Mucosa of descending colon (tissue), 3 donors: ENCODE measurements around the gene IL17C. TPM values are rescaled to one million over a fixed set of nuclear protein-coding genes. Genes with fewer than 3 reads are reported as not detected.
"Not testable (repeated sequence)": the region's sequence is repeated elsewhere in the genome, so short reads cannot be mapped to it uniquely, and the experiment has no call there.

Experiments
- ATAC-seq: fragments of 200-7000 bp; cut with Tn5 transposase; one replicate; pipeline ENCODE4 v1.9.1; 2020; ENCODE audit warnings: mild to moderate bottlenecking, moderate library complexity
- DNase-seq, 3 donors: peaks; one replicate each; pipeline ENCODE4 v3.0.0-alpha.2; 2020
- H3K36me3 ChIP-seq: fragments of 200-600 bp; one replicate; pipeline ENCODE4 v1.8.0; 2021; ENCODE audit warnings: low read depth, mild to moderate bottlenecking
- H3K4me1 ChIP-seq: fragments of 200-600 bp; one replicate; pipeline ENCODE4 v1.8.0; 2021; ENCODE audit warnings: low read depth, mild to moderate bottlenecking
- H3K4me3 ChIP-seq: fragments of 200-600 bp; one replicate; pipeline ENCODE4 v1.8.0; 2021; ENCODE audit warnings: mild to moderate bottlenecking
- H3K9me3 ChIP-seq: fragments of 200-600 bp; one replicate; pipeline ENCODE4 v1.8.0; 2021; ENCODE audit warnings: mild to moderate bottlenecking
- intact Hi-C, 2 donors: fragments of 100-400 bp; cut with DNase I in 1 of 2; cut with micrococcal nuclease in 1 of 2; formaldehyde crosslinking; loops; one replicate each; pipeline versions ENCODE4 v1.11.0 to v1.11.1; 2022; cut with DNase I, micrococcal nuclease
- total RNA-seq, 3 donors: library from RNA; stranded (reverse); fragmentation: NEBNext Ultra II Directional in 2 of 3; extraction: Animal tissue kit (Norgen Biotek cat#: 25700) in 2 of 3; gene quantifications; one replicate each; pipeline versions ENCODE4 v1.2.1 to v1.2.4, GENCODE V29; 2021 to 2023
- TF ChIP-seq, protein P1 (sequence below): fragments of 200-600 bp; IDR thresholded peaks from one replicate; pipeline ENCODE4 v1.8.0; 2022; ENCODE audit warnings: antibody characterized with exemption, mild to moderate bottlenecking
- donor health status: DM: no; HTN: no; CAD: no; lungs with moderate emphysema.
- donor health status: DM: no; HTN: no; CAD: no.
- donor health status: DM: no; HTN: yes; CAD: no.

IL17C gene
- total RNA-seq, 3 donors from 2014 or later: not detected

DNA sequence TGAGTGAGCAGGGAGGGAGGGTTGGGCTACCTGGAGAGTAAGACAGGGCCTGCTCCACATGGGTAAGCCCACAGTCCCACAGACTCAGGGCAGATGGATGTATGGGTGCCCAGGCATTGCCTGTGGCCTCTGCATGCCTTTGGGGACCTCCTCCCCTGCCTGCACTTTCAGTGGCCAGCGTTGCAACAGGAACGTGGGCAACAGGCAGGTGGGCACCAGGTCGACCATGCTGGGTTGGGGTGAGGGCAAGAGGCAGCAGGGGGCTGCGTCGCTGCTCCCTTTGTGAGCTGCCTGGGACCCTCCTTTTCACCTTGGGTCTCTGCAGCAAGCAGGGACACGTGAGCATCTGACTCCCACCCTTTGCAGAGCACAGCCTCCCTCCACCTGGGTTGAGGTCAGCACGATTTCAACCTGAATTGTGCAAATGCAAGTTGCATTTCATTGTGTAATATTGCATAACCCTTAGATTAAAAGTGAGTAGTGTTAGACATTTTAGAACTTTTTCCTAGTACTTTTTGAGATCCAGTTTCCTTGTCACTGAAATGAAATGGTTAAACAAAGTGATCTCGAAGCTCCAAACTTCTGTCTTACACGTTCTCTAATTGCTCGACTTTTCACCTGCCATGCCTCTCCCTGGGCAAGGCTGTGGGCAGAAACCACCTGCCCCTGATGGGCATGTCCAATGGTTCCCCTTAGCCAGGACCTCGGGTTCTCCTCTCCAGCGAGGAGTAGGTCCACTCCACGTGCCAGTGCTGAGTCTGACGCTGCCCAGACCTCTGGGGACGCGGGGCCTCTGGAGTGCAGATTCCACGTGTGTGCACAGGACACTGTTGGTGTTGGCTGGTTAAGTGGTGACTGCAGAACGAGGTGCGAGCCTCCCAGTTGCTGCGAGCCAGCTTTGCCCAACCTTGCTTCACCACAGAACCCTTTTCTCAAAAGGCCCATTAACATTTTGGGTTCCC is 32.9 kb upstream of the IL17C start:
- DNase-seq (no peak), ATAC-seq (no peak)
- Histone ChIP-seq H3K36me3 (no peaks in the 10 kb centered on the region), H3K4me3 (no peak overlapping the region), H3K4me1 (no peaks in the 10 kb centered on the region), H3K9me3 (no peaks in the 10 kb centered on the region)
- intact Hi-C loops: no loop called here
- TF ChIP-seq, protein P1, sequence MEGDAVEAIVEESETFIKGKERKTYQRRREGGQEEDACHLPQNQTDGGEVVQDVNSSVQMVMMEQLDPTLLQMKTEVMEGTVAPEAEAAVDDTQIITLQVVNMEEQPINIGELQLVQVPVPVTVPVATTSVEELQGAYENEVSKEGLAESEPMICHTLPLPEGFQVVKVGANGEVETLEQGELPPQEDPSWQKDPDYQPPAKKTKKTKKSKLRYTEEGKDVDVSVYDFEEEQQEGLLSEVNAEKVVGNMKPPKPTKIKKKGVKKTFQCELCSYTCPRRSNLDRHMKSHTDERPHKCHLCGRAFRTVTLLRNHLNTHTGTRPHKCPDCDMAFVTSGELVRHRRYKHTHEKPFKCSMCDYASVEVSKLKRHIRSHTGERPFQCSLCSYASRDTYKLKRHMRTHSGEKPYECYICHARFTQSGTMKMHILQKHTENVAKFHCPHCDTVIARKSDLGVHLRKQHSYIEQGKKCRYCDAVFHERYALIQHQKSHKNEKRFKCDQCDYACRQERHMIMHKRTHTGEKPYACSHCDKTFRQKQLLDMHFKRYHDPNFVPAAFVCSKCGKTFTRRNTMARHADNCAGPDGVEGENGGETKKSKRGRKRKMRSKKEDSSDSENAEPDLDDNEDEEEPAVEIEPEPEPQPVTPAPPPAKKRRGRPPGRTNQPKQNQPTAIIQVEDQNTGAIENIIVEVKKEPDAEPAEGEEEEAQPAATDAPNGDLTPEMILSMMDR: no peak

DNA sequence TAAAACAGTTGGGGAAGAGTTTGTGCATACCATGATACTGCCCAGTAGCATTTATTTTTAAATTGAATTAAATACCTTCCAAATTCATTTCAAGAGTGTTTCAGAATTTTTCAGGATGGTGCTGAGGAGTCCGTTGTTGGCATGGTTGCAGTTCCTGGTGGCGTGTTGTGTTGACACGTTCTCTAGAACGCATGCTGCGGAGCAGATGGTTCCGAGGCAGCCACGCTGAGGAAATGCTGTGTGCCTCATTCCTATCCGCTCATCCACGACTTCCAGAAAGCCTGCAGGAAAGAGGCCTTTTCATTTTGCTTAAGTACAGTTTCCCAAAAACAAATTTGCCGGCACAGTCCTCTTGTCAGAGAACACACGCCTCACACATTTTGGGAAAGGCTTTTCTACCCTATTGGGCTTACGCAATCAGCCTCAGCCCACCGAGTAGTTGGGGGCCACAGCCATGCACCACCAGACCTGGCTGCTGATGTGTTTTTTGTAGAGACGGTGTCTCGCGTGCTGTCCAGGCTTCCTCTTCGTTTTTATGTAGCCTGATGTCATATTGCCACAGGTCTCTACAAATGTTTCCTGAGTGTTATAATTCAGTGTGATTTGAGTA is 32.1 kb upstream of the IL17C start:
- H3K36me3 ChIP-seq: no peaks in the 10 kb centered on the region
- DNase-seq (no peak), ATAC-seq (no peak)
- no peaks in the 10 kb centered on the region for H3K9me3 ChIP-seq
- H3K4me3 ChIP-seq: no peak overlapping the region
- intact Hi-C loops: no loop called here
- TF ChIP-seq, protein P1: no peak
- H3K4me1 ChIP-seq: no peaks in the 10 kb centered on the region

DNA sequence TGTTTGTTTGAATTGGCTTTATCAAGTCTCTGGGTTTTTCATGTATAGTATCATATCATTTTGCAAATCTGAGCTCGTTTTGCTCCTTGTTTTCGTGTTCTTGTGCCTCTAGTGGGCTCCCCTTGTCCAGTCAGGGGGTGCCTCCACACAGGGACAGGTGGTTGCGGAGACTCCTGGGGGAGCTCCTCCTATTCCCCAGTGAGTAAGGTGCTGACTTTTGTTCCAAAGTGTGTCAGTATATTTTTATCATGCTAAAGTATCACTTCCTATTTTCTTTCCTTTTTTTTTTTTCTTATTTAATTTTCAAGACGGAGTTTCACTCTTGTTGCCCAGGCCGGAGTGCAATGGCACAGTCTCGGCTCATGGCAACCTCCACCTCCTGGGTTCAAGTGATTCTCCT is 30.3 kb upstream of the IL17C start:
- intact Hi-C loops: no loop called here
- ATAC-seq (no peak), DNase-seq (no peak)
- Histone ChIP-seq H3K36me3 (no peaks in the 10 kb centered on the region), H3K4me3 (no peak overlapping the region), H3K4me1 (no peaks in the 10 kb centered on the region), H3K9me3 (no peaks in the 10 kb centered on the region)
- TF ChIP-seq, protein P1: no peak

DNA sequence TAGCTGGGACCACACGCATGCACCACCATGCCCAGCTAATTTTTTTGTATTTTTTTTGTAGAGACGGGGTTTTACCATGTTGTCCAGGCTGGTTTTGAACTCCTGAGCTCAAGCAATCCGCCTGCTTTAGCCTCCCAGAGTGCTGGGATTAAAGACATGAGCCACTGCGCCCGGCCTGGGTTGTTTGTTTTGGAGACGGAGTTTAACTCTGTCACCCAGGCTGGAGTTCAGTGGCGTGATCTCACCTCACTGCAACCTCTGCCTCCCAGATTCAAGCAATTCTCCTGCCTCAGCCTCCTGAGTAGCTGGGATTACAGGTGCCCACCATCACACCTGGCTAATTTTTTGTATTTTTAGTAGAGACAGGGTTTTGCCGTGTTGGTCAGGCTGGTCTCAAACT is 28.9 kb upstream of the IL17C start:
- ATAC-seq, H3K4me1 ChIP-seq, H3K36me3 ChIP-seq, intact Hi-C loops, H3K4me3 ChIP-seq, H3K9me3 ChIP-seq: not testable (repeated sequence)
- DNase-seq: peak in 1 of 3 donors; percentile 15

DNA sequence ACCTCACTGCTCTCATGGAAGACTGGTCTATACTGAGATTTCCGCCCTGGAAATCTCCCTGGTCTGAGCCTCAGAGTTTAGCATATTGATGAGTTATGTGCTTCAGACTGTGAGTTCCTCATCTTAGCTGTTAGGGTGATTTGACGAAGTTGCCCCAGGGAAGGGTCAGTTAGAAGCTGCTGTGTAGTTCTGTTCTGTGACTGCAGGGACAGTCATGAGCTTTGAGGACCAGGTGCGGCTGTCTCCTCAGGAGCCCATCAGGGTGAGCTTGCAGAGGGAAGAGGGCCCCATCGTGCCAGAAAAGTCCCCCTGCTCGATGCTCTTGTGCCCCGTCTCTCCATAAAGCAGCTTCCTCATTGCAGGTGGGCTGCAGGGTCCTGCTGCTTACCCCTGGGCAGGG is 28.3 kb upstream of the IL17C start:
- H3K4me1 ChIP-seq: no peaks in the 10 kb centered on the region
- DNase-seq (no peak), ATAC-seq (no peak)
- no peaks in the 10 kb centered on the region for H3K9me3 ChIP-seq
- no peaks in the 10 kb centered on the region for H3K36me3 ChIP-seq
- H3K4me3 ChIP-seq: no peak overlapping the region
- TF ChIP-seq, protein P1: no peak
- intact Hi-C loops: no loop called here
